GM12878 (cell line): ENCODE data around the gene SREK1. TPM values are rescaled to one million over a fixed set of nuclear protein-coding genes. Genes with fewer than 3 reads are reported as not detected.

Experiments used
- BRCA1 ChIP-seq: IDR thresholded peaks from 2 replicates; pipeline ENCODE4 v1.6.1; 2011; ENCODE audit warnings: low read depth, low read length, improper control_type of control experiment
- SPI1 ChIP-seq: IDR thresholded peaks from 2 replicates; pipeline ENCODE4 v1.6.1; 2011; ENCODE audit warnings: low read depth, mild to moderate bottlenecking, low read length, moderate library complexity, borderline replicate concordance; ENCODE audit not compliant: insufficient read depth
- TCF3 ChIP-seq: IDR thresholded peaks from 2 replicates; pipeline ENCODE4 v1.6.1; 2012; ENCODE audit warnings: low read depth, mild to moderate bottlenecking, low read length, borderline replicate concordance; ENCODE audit not compliant: insufficient read depth
- ZNF274 ChIP-seq: IDR thresholded peaks from one replicate; pipeline ENCODE4 v1.8.0; 2011; ENCODE audit not compliant: insufficient read length, insufficient read depth
- polyA plus RNA-seq, 11 experiments: library from polyadenylated mRNA; depleted of rRNA in 4 of 11; unstranded in 6 of 11; stranded (reverse) in 5 of 11; fragments of >200 nt; fragmentation: Nextera tagmentation in 4 of 11; fragmentation: Illumina TruSeq in 1 of 11; extraction: Ambion mirVana in 4 of 11; extraction: Trizol in 1 of 11; gene quantifications; 1 replicate in 1 of 11; 2 replicates in 10 of 11; pipeline versions ENCODE4 v1.2.1 to v1.2.3, GENCODE V29; 2011 to 2016; ENCODE audit warnings: inconsistent platforms in 2 of 11, missing spikeins in 2 of 11, low read depth in 1 of 11
- total RNA-seq, 4 experiments: library from RNA; depleted of rRNA in 3 of 4; stranded (reverse); fragments of >200 nt in 3 of 4; fragmentation: Illumina TruSeq in 1 of 4; extraction: Trizol in 1 of 4; gene quantifications; 2 replicates each; pipeline versions ENCODE4 v1.2.1 to v1.2.3, GENCODE V29; 2013 to 2021
- TF ChIP-seq, protein P1 (sequence below): fragments of 450-650 bp; IDR thresholded peaks from 2 replicates; pipeline ENCODE4 v1.6.1; 2017; ENCODE audit warnings: mild to moderate bottlenecking, moderate library complexity
- TF ChIP-seq, protein P2 (sequence below): fragments of 150-350 bp; IDR thresholded peaks from 2 replicates; pipeline ENCODE4 v1.6.1; 2014; ENCODE audit warnings: mild to moderate bottlenecking, low read depth, low read length
- TF ChIP-seq, protein P3 (sequence below): fragments of 450-650 bp; conservative IDR thresholded peaks from 2 replicates; pipeline ENCODE4 v1.6.1; 2017; ENCODE audit warnings: mild to moderate bottlenecking, moderate library complexity

The SREK1 gene
- total and polyA plus RNA-seq, 10 of the 15 experiments (the other 5 are each of a cell fraction or from before 2014, with no cell fraction given): 30.7 to 100 (median 61.5) TPM

DNA sequence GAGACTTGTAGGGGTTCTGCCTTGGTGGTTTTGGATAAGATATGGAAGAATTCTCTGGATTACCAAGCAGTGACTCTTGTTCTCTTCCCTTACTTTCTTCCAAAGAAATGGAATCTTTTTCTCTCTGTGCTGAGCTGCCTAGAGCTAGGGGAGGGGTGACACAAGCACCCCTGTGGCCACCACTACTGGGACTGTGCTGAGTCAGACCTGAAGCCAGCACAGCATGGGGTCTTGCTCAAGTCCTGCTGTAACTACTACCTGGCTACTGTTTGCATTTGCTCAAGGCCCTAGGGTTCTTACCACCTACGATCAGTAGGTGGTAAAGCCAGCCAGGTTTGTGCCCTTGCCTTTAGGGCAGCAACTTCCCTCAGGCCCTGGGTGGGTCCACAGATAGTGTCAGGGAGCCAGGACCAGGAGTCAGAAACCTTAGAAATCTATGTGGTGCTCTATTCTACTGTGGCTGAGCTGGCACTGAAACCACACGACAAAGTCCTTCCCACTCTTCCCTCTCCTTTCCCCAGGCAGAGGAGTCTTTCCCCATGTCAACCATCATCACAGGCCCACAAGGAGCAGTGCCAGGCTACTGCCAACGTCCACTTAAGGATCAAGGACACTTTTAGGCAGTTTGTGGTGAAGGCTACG, 53.8 kb downstream of the SREK1 start (continued):
- TF ChIP-seq TCF3 (no peak), ZNF274 (no peak), SPI1 (no peak), BRCA1 (no peak)
- TF ChIP-seq, protein P1, sequence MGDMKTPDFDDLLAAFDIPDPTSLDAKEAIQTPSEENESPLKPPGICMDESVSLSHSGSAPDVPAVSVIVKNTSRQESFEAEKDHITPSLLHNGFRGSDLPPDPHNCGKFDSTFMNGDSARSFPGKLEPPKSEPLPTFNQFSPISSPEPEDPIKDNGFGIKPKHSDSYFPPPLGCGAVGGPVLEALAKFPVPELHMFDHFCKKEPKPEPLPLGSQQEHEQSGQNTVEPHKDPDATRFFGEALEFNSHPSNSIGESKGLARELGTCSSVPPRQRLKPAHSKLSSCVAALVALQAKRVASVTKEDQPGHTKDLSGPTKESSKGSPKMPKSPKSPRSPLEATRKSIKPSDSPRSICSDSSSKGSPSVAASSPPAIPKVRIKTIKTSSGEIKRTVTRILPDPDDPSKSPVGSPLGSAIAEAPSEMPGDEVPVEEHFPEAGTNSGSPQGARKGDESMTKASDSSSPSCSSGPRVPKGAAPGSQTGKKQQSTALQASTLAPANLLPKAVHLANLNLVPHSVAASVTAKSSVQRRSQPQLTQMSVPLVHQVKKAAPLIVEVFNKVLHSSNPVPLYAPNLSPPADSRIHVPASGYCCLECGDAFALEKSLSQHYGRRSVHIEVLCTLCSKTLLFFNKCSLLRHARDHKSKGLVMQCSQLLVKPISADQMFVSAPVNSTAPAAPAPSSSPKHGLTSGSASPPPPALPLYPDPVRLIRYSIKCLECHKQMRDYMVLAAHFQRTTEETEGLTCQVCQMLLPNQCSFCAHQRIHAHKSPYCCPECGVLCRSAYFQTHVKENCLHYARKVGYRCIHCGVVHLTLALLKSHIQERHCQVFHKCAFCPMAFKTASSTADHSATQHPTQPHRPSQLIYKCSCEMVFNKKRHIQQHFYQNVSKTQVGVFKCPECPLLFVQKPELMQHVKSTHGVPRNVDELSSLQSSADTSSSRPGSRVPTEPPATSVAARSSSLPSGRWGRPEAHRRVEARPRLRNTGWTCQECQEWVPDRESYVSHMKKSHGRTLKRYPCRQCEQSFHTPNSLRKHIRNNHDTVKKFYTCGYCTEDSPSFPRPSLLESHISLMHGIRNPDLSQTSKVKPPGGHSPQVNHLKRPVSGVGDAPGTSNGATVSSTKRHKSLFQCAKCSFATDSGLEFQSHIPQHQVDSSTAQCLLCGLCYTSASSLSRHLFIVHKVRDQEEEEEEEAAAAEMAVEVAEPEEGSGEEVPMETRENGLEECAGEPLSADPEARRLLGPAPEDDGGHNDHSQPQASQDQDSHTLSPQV: no peak
- TF ChIP-seq, protein P2, sequence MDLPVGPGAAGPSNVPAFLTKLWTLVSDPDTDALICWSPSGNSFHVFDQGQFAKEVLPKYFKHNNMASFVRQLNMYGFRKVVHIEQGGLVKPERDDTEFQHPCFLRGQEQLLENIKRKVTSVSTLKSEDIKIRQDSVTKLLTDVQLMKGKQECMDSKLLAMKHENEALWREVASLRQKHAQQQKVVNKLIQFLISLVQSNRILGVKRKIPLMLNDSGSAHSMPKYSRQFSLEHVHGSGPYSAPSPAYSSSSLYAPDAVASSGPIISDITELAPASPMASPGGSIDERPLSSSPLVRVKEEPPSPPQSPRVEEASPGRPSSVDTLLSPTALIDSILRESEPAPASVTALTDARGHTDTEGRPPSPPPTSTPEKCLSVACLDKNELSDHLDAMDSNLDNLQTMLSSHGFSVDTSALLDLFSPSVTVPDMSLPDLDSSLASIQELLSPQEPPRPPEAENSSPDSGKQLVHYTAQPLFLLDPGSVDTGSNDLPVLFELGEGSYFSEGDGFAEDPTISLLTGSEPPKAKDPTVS: no peak
- TF ChIP-seq, protein P3, sequence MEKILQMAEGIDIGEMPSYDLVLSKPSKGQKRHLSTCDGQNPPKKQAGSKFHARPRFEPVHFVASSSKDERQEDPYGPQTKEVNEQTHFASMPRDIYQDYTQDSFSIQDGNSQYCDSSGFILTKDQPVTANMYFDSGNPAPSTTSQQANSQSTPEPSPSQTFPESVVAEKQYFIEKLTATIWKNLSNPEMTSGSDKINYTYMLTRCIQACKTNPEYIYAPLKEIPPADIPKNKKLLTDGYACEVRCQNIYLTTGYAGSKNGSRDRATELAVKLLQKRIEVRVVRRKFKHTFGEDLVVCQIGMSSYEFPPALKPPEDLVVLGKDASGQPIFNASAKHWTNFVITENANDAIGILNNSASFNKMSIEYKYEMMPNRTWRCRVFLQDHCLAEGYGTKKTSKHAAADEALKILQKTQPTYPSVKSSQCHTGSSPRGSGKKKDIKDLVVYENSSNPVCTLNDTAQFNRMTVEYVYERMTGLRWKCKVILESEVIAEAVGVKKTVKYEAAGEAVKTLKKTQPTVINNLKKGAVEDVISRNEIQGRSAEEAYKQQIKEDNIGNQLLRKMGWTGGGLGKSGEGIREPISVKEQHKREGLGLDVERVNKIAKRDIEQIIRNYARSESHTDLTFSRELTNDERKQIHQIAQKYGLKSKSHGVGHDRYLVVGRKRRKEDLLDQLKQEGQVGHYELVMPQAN: no peak
